ENCODE results near the gene ANK2.
"Not testable (repeated sequence)": the region's sequence is repeated elsewhere in the genome, so short reads cannot be mapped to it uniquely, and the experiment has no call there.

The ANK2 gene

GRCh38 chr4:113052379-113052951 lies 3.0 kb downstream of the ANK2 start:
- no peak for DNase-seq (ENCODE audit: low spot score)

- no peak for DNase-seq (ENCODE audit: low spot score)
These were observed 4.4 kb downstream of the ANK2 start for GRCh38 chr4:113053883-113054282.

GRCh38 chr4:113056318-113056717 lies 6.9 kb downstream of the ANK2 start:
- DNase-seq (ENCODE audit: low spot score), result no peak

GRCh38 chr4:113057891-113058290 lies 8.4 kb downstream of the ANK2 start:
- no peak for DNase-seq (ENCODE audit: low spot score)

GRCh38 chr4:113059449-113060182 lies 10.2 kb downstream of the ANK2 start:
- DNase-seq (ENCODE audit: low spot score), result no peak

GRCh38 chr4:113060853-113061252 lies 11.4 kb downstream of the ANK2 start:
- no peak for DNase-seq (ENCODE audit: low spot score)

- no peak for DNase-seq (ENCODE audit: low spot score)
These were observed 14.8 kb downstream of the ANK2 start for GRCh38 chr4:113064244-113064643.

GRCh38 chr4:113065629-113066028 lies 16.2 kb downstream of the ANK2 start:
- DNase-seq (ENCODE audit: low spot score), result no peak

GRCh38 chr4:113068771-113069170 lies 19.3 kb downstream of the ANK2 start:
- DNase-seq (ENCODE audit: low spot score), result not testable (repeated sequence)

- no peak for DNase-seq (ENCODE audit: low spot score)
These were observed 19.9 kb downstream of the ANK2 start for GRCh38 chr4:113069212-113069892.

- no peak for DNase-seq (ENCODE audit: low spot score)
These were observed 21.3 kb downstream of the ANK2 start for GRCh38 chr4:113070755-113071154.

GRCh38 chr4:113071274-113071673 lies 21.8 kb downstream of the ANK2 start:
- DNase-seq (ENCODE audit: low spot score), result no peak

GRCh38 chr4:113071805-113072204 lies 22.4 kb downstream of the ANK2 start:
- DNase-seq (ENCODE audit: low spot score), result no peak

- no peak for DNase-seq (ENCODE audit: low spot score)
These were observed 24.1 kb downstream of the ANK2 start for GRCh38 chr4:113073451-113074005.

- DNase-seq (ENCODE audit: low spot score), result no peak
These were observed 28.1 kb downstream of the ANK2 start for GRCh38 chr4:113077575-113077974.

GRCh38 chr4:113078066-113078465 lies 28.6 kb downstream of the ANK2 start:
- DNase-seq (ENCODE audit: low spot score), result no peak

GRCh38 chr4:113080050-113080449 lies 30.6 kb downstream of the ANK2 start:
- DNase-seq (ENCODE audit: low spot score), result no peak

- no peak for DNase-seq (ENCODE audit: low spot score)
These were observed 31.2 kb downstream of the ANK2 start for GRCh38 chr4:113080624-113081023.

GRCh38 chr4:113083346-113083745 lies 33.9 kb downstream of the ANK2 start:
- no peak for DNase-seq (ENCODE audit: low spot score)

GRCh38 chr4:113086172-113086695 lies 36.8 kb downstream of the ANK2 start:
- DNase-seq (ENCODE audit: low spot score), result no peak

- DNase-seq (ENCODE audit: low spot score), result no peak
These were observed 38.6 kb downstream of the ANK2 start for GRCh38 chr4:113088050-113088449.

- no peak for DNase-seq (ENCODE audit: low spot score)
These were observed 41.5 kb downstream of the ANK2 start for GRCh38 chr4:113090954-113091353.

- DNase-seq (ENCODE audit: low spot score), result no peak
These were observed 44.9 kb downstream of the ANK2 start for GRCh38 chr4:113094331-113094730.

Measured in kidney capillary endothelial cell (primary cell).